Keratinocyte (primary cell): ENCODE data around the gene GTPBP1. TPM values are rescaled to one million over a fixed set of nuclear protein-coding genes. Genes with fewer than 3 reads are reported as not detected.

Experiments
- DNase-seq: peaks from one replicate; pipeline ENCODE4 v3.0.0-alpha.2; 2011; ENCODE audit warnings: low read depth, missing footprints, low spot score
- FAIRE-seq: peaks from 2 replicates; lab custom pipeline; 2011; peaks lifted over from hg19 to GRCh38; lab: Jason Lieb, UNC
- H2AFZ ChIP-seq: 2 replicates; pipeline ENCODE4 v1.6.0; 2012; ENCODE audit warnings: low read length, control low read depth, inconsistent platforms; ENCODE audit not compliant: control insufficient read depth
- H3K27ac ChIP-seq: 2 replicates; pipeline ENCODE4 v1.5.1; 2011; ENCODE audit warnings: low read length; ENCODE audit not compliant: control insufficient read depth, insufficient read depth
- H3K27me3 ChIP-seq: 3 replicates; pipeline ENCODE4 v1.6.0; 2011; ENCODE audit warnings: low read length; ENCODE audit not compliant: control insufficient read depth, insufficient read depth; ENCODE audit errors: extremely low read depth
- H3K36me3 ChIP-seq, 2 experiments: 2 replicates in 1 of 2; 3 replicates in 1 of 2; pipeline ENCODE4 v1.5.1; 2011; ENCODE audit warnings: low read length in 2 of 2, mild to moderate bottlenecking in 1 of 2; ENCODE audit not compliant: control insufficient read depth in 2 of 2, insufficient read depth in 2 of 2; ENCODE audit errors: extremely low read depth in 1 of 2
- H3K4me1 ChIP-seq: 3 replicates; pipeline ENCODE4 v1.5.1; 2011; ENCODE audit warnings: low read length; ENCODE audit not compliant: control insufficient read depth, insufficient read depth; ENCODE audit errors: extremely low read depth
- H3K4me2 ChIP-seq: 3 replicates; pipeline ENCODE4 v1.6.0; 2011; ENCODE audit warnings: low read depth, low read length; ENCODE audit not compliant: control insufficient read depth, insufficient read depth; ENCODE audit errors: extremely low read depth
- H3K4me3 ChIP-seq, 3 experiments: fragments of 200-600 bp in 1 of 3; sonication (generic) in 1 of 3; 2 replicates in 2 of 3; 3 replicates in 1 of 3; pipeline ENCODE4 v1.5.1; 2011 to 2016; ENCODE audit warnings: low read length in 3 of 3, mild to moderate bottlenecking in 3 of 3, control low read depth in 2 of 3, inconsistent platforms in 1 of 3, low read depth in 1 of 3, mixed read lengths in 1 of 3, mixed run types in 1 of 3, moderate library complexity in 1 of 3; ENCODE audit not compliant: control insufficient read depth in 2 of 3, insufficient read depth in 2 of 3; ENCODE audit errors: extremely low read depth in 1 of 3
- H3K79me2 ChIP-seq: 2 replicates; pipeline ENCODE4 v1.6.0; 2012; ENCODE audit warnings: low read length; ENCODE audit not compliant: control insufficient read depth, insufficient read depth
- H3K9ac ChIP-seq: 3 replicates; pipeline ENCODE4 v1.6.0; 2011; ENCODE audit warnings: low read length; ENCODE audit not compliant: control insufficient read depth, insufficient read depth; ENCODE audit errors: extremely low read depth
- H3K9me1 ChIP-seq: 3 replicates; pipeline ENCODE4 v1.6.0; 2011; ENCODE audit warnings: low read length; ENCODE audit not compliant: control insufficient read depth, insufficient read depth; ENCODE audit errors: extremely low read depth
- H3K9me3 ChIP-seq: 2 replicates; pipeline ENCODE4 v1.5.1; 2012; ENCODE audit warnings: low read depth, low read length; ENCODE audit not compliant: control insufficient read depth
- H4K20me1 ChIP-seq: 3 replicates; pipeline ENCODE4 v1.6.0; 2011; ENCODE audit warnings: low read length; ENCODE audit not compliant: control insufficient read depth, insufficient read depth; ENCODE audit errors: extremely low read depth
- CTCF ChIP-seq, 3 experiments: IDR thresholded peaks in 1 of 3; conservative IDR thresholded peaks in 1 of 3; optimal IDR thresholded peaks in 1 of 3; 2 replicates in 2 of 3; 3 replicates in 1 of 3; pipeline versions ENCODE3 to v1.5.1; 2011; ENCODE audit warnings: low read length in 3 of 3, mild to moderate bottlenecking in 3 of 3, moderate library complexity in 2 of 3, control low read depth in 1 of 3, inconsistent platforms in 1 of 3; ENCODE audit not compliant: insufficient read depth in 2 of 3; ENCODE audit errors: extremely low read depth in 1 of 3
- EZH2 ChIP-seq: IDR thresholded peaks from one replicate; pipeline ENCODE4 v1.6.1; 2012; ENCODE audit warnings: inconsistent platforms, mild to moderate bottlenecking, low read length, moderate library complexity
- dilution Hi-C: fragments of 300-500 bp; cut with MboI; formaldehyde crosslinking; loops from one replicate; pipeline ENCODE4 v1.7.0; 2020; ENCODE audit warnings: low sequenced_read_pairs; ENCODE audit not compliant: extremely low pct_ligation_motif_present
- polyA plus RNA-seq, 5 experiments: library from polyadenylated mRNA; depleted of rRNA in 3 of 5; stranded (reverse) in 3 of 5; stranded (forward) in 1 of 5; unstranded in 1 of 5; fragments of >200 nt; gene quantifications; 1 replicate in 1 of 5; 2 replicates in 3 of 5; 3 replicates in 1 of 5; pipeline versions ENCODE4 v1.2.1 to v1.2.3, GENCODE V29; 2011 to 2012; ENCODE audit warnings: missing spikeins in 2 of 5, low read depth in 1 of 5, low replicate concordance in 1 of 5

Gene GTPBP1
- polyA plus RNA-seq, 1 donor (not counting 4 experiments of a cell fraction or from before 2014, with no cell fraction given) = 16.3 TPM

GRCh38 chr22:38715852-38716251, 10.1 kb downstream of the GTPBP1 start:
- Histone ChIP-seq H3K36me3 (peaks cover 9 to 28% of the 10 kb centered on the region in 2 experiments), H3K79me2 (peaks cover 52% of the 10 kb centered on the region), H3K9me3 (no peaks in the 10 kb centered on the region), H3K4me1 (peaks cover 11% of the 10 kb centered on the region), H3K9me1 (peaks cover 7% of the 10 kb centered on the region), H3K9ac (no peak overlapping the region), H3K27ac (no peak overlapping the region), H3K4me2 (no peak overlapping the region), H2AFZ (no peak overlapping the region), H4K20me1 (peaks cover 11% of the 10 kb centered on the region), H3K4me3 (no peak overlapping the region), H3K27me3 (no peaks in the 10 kb centered on the region)
- no peak for TF ChIP-seq CTCF (optimal IDR thresholded peaks at IDR 0.05 in 1 of 3, IDR thresholded peaks at IDR 0.05 in 1 of 3, conservative IDR thresholded peaks at IDR 0.05 in 1 of 3; ENCODE audit: extremely low read depth in 1 of 3, insufficient read depth in 2 of 3, low read length in 3 of 3)
- TF ChIP-seq EZH2 = no peak
- DNase-seq (no peak), FAIRE-seq (no peak)
- dilution Hi-C loops = no loop called here

- peaks cover 9 to 28% of the 10 kb centered on the region in 2 experiments for H3K36me3 ChIP-seq
- FAIRE-seq = no peak
- peaks cover 11% of the 10 kb centered on the region for H3K4me1 ChIP-seq
- TF ChIP-seq CTCF (optimal IDR thresholded peaks at IDR 0.05 in 1 of 3, IDR thresholded peaks at IDR 0.05 in 1 of 3, conservative IDR thresholded peaks at IDR 0.05 in 1 of 3; ENCODE audit: extremely low read depth in 1 of 3, insufficient read depth in 2 of 3, low read length in 3 of 3) (no peak), EZH2 (no peak)
- no peak overlapping the region for H3K27ac ChIP-seq
- DNase-seq = no peak
- H3K9ac ChIP-seq = no peak overlapping the region
- H3K27me3 ChIP-seq = no peaks in the 10 kb centered on the region
- peaks cover 11% of the 10 kb centered on the region for H4K20me1 ChIP-seq
- dilution Hi-C loops = no loop called here
- peaks cover 7% of the 10 kb centered on the region for H3K9me1 ChIP-seq
- no peak overlapping the region for H3K4me2 ChIP-seq
- H2AFZ ChIP-seq = no peak overlapping the region
- no peaks in the 10 kb centered on the region for H3K9me3 ChIP-seq
- no peak overlapping the region for H3K4me3 ChIP-seq
- peaks cover 49% of the 10 kb centered on the region for H3K79me2 ChIP-seq
Observed at GRCh38 chr22:38716271-38716670, 10.5 kb downstream of the GTPBP1 start.
